ENCODE measurements around the gene UTP18.

GRCh38 chr17:51238255-51238887, 22.0 kb upstream of the UTP18 start:
- TF ChIP-seq, protein P1, sequence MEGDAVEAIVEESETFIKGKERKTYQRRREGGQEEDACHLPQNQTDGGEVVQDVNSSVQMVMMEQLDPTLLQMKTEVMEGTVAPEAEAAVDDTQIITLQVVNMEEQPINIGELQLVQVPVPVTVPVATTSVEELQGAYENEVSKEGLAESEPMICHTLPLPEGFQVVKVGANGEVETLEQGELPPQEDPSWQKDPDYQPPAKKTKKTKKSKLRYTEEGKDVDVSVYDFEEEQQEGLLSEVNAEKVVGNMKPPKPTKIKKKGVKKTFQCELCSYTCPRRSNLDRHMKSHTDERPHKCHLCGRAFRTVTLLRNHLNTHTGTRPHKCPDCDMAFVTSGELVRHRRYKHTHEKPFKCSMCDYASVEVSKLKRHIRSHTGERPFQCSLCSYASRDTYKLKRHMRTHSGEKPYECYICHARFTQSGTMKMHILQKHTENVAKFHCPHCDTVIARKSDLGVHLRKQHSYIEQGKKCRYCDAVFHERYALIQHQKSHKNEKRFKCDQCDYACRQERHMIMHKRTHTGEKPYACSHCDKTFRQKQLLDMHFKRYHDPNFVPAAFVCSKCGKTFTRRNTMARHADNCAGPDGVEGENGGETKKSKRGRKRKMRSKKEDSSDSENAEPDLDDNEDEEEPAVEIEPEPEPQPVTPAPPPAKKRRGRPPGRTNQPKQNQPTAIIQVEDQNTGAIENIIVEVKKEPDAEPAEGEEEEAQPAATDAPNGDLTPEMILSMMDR (IDR thresholded peaks at IDR 0.05): no peak
- TF ChIP-seq EP300 (IDR thresholded peaks at IDR 0.05): no peak
- no peak for TF ChIP-seq POLR2AphosphoS5 (IDR thresholded peaks at IDR 0.05)
- no peak for TF ChIP-seq POLR2A (IDR thresholded peaks at IDR 0.05)
